GM12874 (cell line): ENCODE results near the gene DIO1.

Experiments used
- CTCF ChIP-seq: IDR thresholded peaks from 2 replicates; pipeline ENCODE4 v1.5.1; 2011; ENCODE audit warnings: low read depth, mild to moderate bottlenecking, control low read depth, low read length, moderate library complexity; ENCODE audit not compliant: insufficient read depth

The DIO1 gene

GRCh38 chr1:53934170-53934765 lies 40.3 kb downstream of the DIO1 start:
- no peak for TF ChIP-seq CTCF

DNA sequence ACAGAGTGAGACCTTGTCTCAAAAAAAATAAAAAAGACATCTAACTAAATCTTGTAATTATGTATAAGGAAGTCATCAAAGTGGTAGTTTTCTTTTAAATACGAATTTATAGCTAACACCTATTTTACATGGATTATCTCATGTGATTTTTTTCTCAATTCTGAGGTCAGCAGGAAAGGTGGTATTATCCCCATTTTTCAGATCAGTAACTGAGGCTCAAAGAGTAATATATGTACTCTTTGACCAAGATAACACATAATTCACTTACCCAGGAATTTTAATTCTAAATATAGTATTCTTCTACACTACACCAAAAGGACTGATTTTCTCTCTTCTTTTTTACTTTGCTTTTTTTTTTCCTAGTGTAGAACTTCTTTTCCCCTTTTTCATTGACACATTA lies 42.4 kb downstream of the DIO1 start:
- TF ChIP-seq CTCF = no peak

DNA sequence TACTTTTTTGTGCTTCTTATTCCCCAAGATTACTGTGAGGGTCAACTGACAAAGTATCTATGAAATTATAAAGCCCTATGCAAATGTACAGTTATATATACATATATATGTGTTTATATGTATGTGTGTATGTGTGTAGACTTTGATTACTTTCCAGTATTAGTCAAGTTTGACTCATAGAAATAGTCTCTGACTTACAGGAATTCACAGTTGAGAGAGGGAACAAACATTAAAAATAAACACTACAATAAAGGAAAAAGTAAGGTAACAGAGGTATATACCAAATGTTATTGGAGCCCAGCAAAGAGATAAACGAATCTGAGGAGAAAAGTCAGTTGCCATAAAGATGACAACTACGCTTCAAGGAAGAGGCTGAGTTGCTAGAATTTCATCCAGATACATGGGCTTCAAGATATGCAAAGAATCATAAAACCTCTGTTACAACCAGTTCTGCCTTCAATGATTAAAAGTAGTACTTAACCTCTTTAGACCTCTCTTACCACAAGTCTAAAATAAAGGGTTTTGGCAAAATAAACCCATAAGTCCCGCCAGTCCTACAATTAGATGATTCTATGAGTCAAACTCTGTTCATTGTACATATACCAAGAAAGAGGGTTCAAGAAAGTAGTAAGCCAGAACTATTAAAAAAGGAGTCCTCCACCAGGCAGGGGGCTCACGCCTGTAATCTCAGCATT lies 44.3 kb downstream of the DIO1 start:
- no peak for TF ChIP-seq CTCF

GRCh38 chr1:53942127-53942957 lies 48.4 kb downstream of the DIO1 start:
- TF ChIP-seq CTCF = no peak

- no peak for TF ChIP-seq CTCF
Measured at GRCh38 chr1:53943090-53943489, 49.1 kb downstream of the DIO1 start.

GRCh38 chr1:53943490-53944043 lies 49.6 kb downstream of the DIO1 start:
- TF ChIP-seq CTCF = no peak
